Stimulated activated naive CD4-positive, alpha-beta T cell (primary cell): ENCODE results near the gene NRG3.
"Not testable (repeated sequence)": the region's sequence is repeated elsewhere in the genome, so short reads cannot be mapped to it uniquely, and the experiment has no call there.

Source experiments
- DNase-seq, 6 experiments: peaks; one replicate each; lab custom pipeline; 2025; lab: John Stamatoyannopoulos, UW

Gene NRG3

GRCh38 chr10:82591421-82591820 lies 716.4 kb downstream of the NRG3 start:
- no peak for DNase-seq

GRCh38 chr10:82597840-82598239 lies 722.8 kb downstream of the NRG3 start:
- no peak for DNase-seq

GRCh38 chr10:82609845-82610244 lies 734.9 kb downstream of the NRG3 start:
- DNase-seq, result no peak

- DNase-seq, result no peak
Observed at GRCh38 chr10:82618007-82618406, 743.0 kb downstream of the NRG3 start.

- no peak for DNase-seq
Observed at GRCh38 chr10:82621680-82622079, 746.7 kb downstream of the NRG3 start.

- DNase-seq, result no peak
Observed at GRCh38 chr10:82622479-82622878, 747.5 kb downstream of the NRG3 start.

GRCh38 chr10:82625512-82626189 lies 750.7 kb downstream of the NRG3 start:
- no peak for DNase-seq

GRCh38 chr10:82628373-82628772 lies 753.4 kb downstream of the NRG3 start:
- DNase-seq, result no peak

GRCh38 chr10:82643076-82643475 lies 768.1 kb downstream of the NRG3 start:
- DNase-seq, result no peak

GRCh38 chr10:82643601-82644000 lies 768.6 kb downstream of the NRG3 start:
- DNase-seq, result no peak

GRCh38 chr10:82645221-82645620 lies 770.2 kb downstream of the NRG3 start:
- DNase-seq, result no peak

GRCh38 chr10:82653244-82654155 lies 778.5 kb downstream of the NRG3 start:
- DNase-seq, result no peak

- no peak for DNase-seq
Observed at GRCh38 chr10:82660205-82660604, 785.2 kb downstream of the NRG3 start.

GRCh38 chr10:82660986-82661385 lies 786.0 kb downstream of the NRG3 start:
- no peak for DNase-seq

- no peak for DNase-seq
Observed at GRCh38 chr10:82661701-82662100, 786.7 kb downstream of the NRG3 start.

- DNase-seq, result no peak
Observed at GRCh38 chr10:82668221-82668895, 793.4 kb downstream of the NRG3 start.

- DNase-seq, result no peak
Observed at GRCh38 chr10:82674036-82674435, 799.0 kb downstream of the NRG3 start.

GRCh38 chr10:82677932-82678331 lies 802.9 kb downstream of the NRG3 start:
- not testable (repeated sequence) for DNase-seq

GRCh38 chr10:82678451-82678850 lies 803.5 kb downstream of the NRG3 start:
- DNase-seq, result not testable (repeated sequence)

- no peak for DNase-seq
Observed at GRCh38 chr10:82680608-82681007, 805.6 kb downstream of the NRG3 start.

GRCh38 chr10:82683945-82684344 lies 809.0 kb downstream of the NRG3 start:
- no peak for DNase-seq

GRCh38 chr10:82685087-82685486 lies 810.1 kb downstream of the NRG3 start:
- DNase-seq, result no peak

- DNase-seq, result no peak
Observed at GRCh38 chr10:82691211-82691610, 816.2 kb downstream of the NRG3 start.
